HK-2 (cell line): Measurements from ENCODE around the gene VANGL1.

ENCODE experiments used
- DNase-seq: peaks from one replicate; pipeline ENCODE4 v3.0.0-alpha.2; 2018; ENCODE audit not compliant: unreplicated experiment

The VANGL1 gene

DNA sequence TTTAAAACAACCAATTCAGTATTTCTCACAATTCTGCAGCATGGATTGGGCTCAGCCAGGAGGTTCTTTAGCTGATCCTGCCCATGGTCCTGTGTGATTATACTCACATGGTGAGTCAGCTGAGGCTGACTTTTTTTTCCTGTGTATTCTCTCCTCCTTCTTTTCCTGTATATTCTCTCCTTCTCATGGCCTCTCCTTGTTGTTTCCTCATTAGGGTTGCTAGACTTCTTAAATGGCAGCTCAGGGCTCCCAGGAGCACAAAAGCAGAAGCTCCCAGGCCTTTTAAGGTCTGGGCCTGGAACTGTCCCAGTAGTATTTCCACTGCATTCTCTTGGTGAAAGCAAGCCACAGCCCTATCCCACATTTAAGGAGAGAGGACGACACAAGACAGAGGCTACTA is 26.8 kb downstream of the VANGL1 start:
- DNase-seq, result no peak

DNA sequence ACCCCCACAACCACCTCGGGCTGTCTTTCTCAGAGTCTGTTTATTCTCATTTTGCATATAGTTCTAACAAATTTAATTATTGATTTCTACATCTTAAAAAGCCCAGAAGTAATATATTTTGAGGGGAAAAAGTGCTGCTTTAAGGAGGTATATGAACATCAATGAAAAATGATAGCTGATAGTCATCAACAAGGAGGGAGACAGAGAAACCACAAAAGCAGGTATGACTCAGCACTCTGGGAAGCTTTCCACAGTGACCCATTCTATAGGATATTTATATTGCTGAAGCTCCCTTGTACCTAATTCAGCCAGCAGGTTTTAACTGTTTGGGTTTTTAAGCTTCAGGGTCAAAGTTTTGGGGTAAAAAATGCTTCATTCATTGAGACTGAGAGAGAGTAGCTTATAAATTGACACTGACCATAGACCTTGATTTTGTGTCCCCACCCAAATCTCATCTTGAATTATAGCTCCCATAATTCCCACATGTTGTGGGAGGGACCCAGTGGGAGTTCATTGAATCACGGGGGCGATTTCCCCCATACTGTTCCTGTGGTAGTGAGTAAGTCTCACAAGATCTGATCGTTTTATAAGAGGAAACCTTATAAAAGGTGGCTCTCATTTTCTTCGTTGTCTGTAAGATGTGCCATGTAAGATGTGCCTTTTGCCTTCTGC is 27.4 kb downstream of the VANGL1 start:
- no peak for DNase-seq

DNA sequence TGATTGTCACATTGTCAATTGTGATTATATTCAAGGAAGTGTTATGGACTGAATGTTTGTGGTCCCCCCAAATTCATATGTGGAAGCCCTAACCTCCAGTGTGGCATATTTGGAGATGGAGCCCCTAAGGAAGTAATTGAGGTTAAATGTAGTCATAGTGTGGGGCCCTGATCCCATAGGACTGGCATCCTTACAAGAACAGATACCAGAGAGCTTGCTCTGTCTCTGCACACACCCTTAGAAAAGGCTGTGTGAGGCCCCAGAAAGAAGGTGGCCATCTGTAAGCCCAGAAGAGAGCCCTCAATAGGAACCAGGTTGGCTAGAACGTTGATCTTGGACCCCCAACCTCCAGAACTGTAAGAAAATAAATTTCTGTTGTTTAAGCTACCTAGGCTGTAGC is 28.1 kb downstream of the VANGL1 start:
- DNase-seq, result no peak

DNA sequence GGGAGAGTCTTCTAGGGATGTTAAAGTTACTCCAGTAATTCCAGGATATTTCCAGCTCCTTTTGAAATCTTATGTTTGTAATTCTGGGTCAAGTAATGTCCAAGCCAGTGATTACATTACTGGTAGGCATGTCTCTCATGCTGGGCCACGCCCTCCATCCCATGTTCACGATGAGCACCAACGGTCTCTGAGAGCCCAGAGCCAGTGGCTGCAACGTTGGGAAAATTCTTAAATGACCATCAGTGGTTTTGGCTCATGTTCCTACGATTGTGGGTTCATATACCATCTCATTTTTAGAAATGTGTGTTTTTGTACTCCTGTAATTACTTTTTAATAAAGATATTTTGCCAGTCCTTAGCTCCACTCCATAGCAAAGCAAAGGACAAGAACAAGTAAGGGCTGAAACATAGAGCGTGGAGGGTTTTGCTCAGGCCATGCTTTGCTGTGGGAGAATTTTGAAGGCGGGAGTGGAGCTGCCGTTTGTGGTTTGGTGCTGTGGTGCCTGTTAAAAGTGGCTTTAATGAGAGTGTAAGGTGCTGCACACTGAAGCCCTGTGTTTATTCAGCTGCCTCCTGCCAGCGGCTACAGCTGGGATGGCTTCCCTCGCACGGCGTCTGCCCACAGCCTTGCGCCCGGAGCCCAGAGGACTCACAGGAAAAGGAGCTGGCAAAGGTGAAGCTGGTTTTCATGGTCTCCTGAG is 28.9 kb downstream of the VANGL1 start:
- no peak for DNase-seq

DNA sequence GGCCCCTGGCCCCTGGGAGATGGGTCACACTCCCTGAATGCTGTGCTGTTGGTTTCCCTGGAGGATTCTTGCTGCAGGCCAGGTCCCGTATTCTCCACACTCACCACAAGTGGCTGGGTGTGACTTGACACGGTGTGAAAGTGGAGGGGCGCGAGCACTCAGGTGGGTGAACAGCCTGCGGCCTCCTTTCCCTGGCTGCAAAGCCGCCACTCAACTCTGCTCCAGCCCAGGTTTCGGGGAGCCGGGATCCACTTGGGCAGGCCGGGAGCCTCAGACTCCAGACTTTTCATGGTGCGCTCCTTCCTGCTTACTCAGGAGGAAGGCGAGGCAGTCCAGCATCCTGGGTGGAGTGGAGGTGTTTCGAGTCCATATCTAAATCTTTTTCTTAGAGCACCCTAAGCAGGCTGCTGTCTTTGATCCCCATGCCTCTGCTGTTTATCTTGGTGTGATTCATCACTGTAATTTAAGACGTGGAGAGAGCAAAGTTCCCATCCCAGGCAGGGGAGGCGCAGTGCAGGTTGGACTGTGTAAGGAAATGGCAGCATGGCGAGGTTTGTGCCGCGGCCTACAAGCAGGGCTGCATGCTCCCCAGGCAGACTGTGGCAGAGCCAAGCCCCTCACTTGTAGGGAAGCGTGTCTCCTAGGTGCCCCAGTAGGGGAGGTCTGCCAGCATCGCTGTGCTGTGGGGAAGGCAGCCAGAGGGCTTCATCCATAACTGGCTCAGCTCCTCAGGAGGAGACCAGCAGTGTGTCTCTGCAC is 29.6 kb downstream of the VANGL1 start:
- no peak for DNase-seq

DNA sequence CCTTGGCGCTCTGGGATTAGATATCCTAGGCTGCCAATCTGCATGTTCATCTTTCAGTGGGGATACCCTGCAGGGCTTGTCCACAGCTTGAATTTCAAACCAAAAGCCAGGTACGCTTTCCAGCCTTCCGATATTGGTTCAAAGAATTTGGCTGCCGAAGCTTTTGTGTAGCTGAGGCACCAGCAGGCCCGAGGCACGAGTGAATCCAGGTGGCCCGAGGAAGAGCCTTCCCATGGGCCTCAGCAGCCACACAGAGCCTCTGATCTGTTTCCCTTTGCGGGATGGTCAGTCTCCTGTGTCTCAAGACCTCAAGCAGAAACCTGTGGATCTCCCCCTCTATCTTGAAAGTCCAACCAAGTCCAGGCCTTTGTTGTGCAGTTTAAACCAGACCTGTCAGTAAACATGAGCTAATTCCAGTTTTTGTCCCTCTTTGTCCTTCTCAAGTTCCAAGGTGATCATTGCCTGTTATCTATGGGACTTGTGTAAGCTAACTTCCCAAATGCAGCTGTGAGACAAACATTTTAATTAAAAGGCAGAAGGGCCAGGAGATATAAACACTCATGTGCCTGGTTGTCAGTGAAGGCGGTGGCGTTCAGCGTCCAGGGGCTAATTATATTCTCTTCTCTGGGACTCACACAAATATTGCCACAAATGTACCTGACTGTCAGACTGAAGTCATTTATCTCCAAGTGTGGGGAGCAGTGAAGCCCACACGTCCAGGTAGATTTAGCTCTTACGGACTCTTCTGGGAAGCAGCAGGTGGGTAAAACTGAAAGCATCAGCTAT is 30.6 kb downstream of the VANGL1 start:
- no peak for DNase-seq

DNA sequence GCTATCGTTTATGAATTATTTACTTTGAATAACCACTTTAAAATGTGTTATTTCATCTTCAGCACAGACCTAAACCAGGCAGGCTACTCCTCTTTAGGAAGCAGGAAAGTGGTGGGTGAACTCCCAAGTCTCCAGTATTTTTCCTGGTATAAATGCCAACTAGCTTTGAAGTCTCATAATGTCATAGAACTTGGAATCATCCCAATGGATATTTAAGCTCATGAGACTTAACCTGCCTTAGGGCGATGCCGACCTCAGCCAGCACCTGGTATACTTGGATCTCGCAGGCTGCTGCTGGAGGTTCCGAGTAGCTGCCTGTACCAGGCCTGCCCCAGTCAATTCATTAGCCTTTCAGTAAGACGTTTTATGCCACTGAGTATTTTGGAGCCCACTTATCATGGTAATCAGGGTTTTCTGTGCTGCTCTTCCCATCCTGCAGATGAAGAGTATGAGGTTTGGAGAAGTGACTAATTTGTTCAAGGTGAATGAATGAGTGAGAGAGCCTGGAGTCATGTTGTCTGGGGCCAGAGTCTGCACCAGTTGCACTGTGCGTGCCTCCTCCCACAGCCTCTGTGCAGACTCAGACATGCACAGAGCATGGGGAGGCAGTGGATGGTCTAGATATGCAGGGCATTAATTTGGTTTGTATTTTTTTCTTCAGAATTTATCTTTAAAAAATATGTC is 34.9 kb downstream of the VANGL1 start:
- DNase-seq, result no peak

DNA sequence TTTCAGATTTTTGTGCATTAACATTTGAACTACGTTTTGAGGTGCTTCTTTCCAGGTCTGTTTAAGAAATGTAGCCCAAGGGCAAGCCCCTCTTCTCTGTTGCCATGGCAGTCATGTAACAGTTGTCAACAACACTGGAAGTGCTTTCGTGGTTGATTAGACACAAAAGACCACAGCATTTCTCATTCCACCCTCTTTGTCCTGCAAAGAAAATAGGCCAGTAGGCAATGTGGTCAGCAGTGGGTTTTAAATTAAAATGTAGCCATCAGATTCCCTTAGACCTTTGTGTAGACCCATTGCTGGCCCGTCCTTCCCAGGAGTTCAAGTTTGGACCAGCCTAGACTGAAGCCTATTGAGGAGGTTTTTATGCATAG is 35.4 kb downstream of the VANGL1 start:
- DNase-seq, result no peak

DNA sequence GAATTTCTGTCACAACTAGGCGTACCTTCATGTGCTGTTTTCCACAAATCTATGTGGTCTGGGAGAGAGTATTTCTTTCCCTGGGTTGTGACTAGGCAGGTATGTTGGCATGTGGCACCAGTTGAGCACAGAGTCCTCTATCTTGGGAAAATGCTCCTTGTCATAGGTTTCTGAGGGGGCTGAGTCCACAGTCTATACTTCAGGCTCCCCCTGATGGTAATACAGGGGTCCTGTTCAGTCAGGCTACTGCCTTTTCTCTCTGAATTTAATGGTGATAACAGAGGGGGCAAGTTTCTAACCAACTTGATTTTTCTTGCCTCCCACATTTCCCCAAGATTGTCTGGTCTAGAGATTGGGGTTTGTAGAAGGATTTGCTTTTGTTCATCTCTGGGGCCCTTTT is 35.8 kb downstream of the VANGL1 start:
- no peak for DNase-seq

DNA sequence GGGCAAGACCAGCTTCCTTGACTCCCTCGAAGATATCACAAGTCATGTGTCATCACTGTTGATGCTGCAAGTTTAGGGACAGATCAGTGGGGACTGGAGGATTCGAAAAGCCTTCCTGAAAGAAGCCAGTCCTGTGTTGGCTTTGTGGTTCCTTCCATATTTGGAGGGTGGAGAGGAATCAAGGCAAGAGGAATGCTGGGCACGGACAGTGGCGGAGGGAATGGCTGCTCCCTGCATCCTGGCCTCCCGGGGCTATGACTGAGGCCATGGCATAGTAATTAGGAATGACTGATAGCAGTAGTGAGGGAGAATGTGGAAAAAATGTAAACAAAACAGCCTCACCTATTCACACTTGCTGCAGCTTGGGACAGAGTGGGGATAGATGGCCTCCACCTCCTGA is 36.4 kb downstream of the VANGL1 start:
- no peak for DNase-seq

DNA sequence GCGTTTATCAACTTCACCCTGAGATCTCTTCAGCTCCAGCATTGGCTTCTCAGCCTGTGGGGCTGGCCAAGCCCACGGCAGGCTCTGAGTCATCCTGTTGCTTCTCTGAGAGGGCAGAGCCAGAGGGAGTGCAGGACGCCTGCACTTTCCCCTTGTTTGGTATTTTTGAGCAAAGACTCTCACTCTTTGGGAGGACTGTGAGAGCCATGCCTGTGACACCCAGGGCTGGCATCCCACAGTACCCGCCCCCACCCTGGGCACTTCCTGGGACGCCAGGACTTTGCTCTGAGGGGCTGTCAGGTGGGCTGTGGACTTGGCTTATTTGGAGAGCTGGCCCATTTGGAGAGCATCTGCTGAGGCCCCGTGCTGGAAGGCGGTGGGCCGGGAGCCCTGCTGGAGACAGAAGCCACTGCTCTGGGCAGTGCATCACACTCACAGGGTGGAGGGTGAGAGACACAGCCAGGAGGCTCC is 37.4 kb downstream of the VANGL1 start:
- peak; percentile 36 for DNase-seq

DNA sequence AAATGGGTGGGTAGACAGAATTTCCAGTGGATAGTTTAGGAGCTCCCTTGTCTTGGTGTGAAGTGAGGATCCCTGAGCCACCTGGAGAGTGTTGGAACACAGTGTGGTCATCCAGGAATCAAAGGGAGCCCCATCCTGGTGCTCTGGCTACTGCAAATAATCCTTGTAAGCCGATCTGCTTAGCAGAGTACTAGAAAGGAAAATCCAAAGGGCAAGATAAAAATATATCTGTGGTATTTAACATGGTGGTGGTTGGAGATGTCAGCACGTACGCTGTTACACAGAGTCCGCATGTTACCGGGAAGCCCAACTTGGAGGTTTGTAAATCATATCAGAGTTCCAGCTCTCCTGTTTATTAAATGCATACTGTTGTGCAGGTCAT is 39.0 kb downstream of the VANGL1 start:
- no peak for DNase-seq

DNA sequence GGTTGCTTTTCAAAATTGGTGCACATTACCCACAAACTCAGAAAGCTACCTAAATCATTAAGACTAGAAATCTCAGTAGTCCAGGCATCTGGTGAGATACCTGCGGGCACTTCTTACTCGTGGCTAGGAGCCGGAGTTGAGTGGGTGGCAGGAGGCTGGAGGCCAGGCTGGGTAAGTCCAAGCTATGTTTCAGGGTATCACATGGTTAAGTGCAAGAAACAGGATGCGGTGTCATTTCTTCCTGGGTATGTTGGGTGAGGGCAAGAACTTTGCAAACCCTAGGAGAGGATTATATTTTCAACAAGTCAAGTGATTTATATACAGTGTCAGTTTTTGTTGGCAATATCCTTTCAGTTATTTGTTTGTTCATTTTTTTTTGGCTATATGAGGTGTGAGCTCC is 41.0 kb downstream of the VANGL1 start:
- DNase-seq, result no peak

DNA sequence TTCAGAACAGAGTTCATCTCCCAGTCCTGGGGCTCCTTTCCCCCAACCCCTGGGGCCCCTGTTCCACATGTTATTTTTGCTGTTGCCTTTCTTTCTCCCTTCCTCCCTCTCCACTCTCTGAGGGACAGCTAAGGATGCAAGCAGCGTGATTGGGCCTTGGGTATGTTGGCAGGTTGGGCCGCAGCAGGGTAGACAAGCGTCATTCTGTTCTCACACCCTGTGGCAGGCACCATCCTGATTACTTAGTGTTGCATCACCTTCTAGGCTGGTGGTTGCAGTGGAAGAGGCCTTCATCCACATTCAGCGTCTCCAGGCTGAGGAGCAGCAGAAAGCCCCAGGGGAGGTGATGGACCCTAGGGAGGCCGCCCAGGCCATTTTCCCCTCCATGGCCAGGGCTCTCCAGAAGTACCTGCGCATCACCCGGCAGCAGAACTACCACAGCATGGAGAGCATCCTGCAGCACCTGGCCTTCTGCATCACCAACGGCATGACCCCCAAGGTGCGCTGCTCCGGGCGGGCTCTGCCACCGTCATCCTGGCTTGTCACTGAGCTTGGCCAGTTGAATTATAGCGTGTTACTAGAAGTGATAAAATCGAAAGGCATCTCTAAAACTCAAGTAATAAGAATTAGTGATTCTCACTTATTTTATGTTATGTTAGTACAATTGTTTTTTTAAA is 43.4 kb downstream of the VANGL1 start:
- DNase-seq, result no peak

DNA sequence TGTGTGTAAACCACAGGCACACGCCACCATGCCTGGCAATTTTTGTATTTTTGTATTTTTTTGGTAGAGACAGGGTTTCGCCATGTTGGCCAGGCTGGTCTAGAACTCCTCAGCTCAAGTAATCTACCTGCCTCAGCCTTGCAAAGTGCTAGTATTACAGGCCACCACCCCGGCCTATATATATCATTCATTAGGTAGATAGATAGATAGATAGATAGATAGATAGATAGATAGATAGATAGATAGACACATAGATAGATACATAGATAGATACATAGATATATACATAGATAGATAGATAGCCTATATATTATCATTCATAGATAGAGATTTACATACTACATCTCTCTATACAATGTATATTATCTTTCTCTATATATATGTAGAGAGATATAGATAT is 46.0 kb downstream of the VANGL1 start:
- no peak for DNase-seq

DNA sequence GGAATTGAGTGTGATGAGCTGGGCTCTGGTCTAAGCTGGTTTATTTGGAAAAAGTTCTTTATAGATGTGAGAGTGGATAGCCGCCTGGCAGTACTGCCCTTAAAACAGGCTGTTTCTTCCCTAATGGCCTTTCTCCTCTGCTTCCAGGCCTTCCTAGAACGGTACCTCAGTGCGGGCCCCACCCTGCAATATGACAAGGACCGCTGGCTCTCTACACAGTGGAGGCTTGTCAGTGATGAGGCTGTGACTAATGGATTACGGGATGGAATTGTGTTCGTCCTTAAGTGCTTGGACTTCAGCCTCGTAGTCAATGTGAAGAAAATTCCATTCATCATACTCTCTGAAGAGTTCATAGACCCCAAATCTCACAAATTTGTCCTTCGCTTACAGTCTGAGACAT is 49.2 kb downstream of the VANGL1 start:
- no peak for DNase-seq

DNA sequence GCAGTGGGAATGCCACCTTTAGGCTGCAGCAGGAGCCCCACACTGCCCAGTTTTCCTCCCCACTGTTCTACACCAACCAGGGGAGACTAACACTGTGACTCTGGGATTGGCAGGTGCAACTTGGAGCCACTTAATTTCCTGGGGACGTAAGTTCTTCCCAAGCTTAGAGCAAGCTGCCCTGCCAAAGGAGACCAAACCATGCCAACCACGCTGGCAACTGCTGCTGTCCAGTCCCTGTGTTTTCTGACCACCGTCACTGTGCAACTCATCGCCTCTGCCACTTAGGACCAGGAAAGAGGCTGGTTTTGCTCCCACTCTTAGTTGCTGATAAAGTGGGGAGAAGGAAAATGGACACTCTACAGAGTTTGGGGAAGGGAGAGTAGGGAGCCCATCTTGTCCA is 50.5 kb downstream of the VANGL1 start:
- DNase-seq, result no peak

DNA sequence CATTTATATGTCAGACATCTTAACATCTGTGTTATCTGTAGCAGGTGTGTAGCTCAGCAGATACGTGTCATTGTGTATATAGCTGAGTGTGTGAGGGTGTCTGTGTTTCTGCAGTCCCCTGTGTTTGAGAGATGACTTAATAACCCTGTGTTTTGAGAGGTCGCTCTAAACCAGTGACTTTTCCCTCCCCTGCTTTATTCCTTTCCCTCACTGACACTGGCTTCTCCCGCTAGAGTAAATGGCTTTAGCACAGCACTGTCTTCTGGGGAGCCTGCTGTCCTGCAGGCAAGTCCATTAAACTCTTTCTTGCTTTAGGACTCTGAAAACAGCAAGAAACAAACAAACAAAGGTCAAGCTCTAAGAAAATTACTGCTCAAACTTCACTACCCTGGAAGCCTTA is 53.0 kb downstream of the VANGL1 start:
- no peak for DNase-seq

DNA sequence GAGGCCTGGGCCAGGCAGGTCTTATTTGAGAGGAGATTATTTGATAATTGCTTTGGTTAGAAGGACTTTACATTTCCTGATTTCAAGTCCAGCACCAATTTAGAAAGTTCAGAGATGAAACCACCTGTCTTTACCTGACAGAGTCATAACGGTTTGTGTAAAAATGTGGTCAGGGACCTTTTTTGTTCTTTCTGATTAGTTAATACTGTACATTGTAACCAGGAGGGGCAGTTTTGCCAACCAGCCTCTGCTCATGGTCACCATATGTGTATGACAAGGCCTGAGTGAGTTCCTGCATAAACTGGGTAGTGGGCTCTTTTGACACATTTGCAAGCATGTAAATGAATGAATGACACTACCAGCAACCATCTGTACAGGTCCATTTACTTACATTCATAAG is 55.8 kb downstream of the VANGL1 start:
- no peak for DNase-seq

DNA sequence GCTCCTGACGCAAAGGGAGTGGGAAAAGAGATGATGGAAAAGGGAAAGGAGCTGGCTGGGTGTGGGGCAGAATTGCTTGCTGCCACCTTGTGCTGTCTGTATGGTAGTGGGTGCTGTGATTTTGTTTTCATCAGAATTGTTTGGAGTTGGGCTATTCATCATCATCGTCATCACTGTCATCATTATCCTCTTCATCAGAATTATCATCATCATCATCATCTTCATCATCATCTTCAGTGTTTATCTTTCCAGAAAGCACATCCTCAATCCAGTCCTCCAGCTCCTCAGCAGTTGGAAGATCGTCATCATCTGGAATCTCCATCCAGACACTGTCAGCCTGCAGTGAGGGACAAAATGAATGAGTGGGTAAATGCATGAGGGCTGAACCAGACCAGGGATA is 59.3 kb downstream of the VANGL1 start:
- no peak for DNase-seq

DNA sequence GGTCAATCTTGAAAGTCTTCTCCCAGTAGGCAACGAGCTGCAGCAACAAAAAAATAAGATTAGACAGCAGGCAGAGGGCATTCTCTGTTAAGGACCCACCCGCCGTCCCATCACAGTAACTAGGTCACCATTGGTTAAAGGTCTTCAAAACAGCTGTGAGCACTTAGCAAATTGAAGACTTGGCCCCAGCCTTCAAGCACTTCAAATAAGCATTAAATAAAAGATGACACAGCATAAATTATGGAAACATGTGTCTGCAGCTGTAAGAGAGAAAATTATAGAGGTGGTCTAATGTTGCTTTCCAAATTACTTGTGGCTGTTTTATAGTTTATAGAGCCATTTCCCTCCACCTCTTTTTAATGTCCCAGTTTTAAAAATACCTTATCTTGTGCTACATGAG is 61.2 kb downstream of the VANGL1 start:
- no peak for DNase-seq
